Thymus (tissue), 11 donors: ENCODE results near the gene PPARGC1A. TPM values are rescaled to one million over a fixed set of nuclear protein-coding genes. Genes with fewer than 3 reads are reported as not detected.

Experiments
- DNase-seq, 9 donors: peaks; one replicate each; pipeline ENCODE4 v3.0.0-alpha.2; 2013; ENCODE audit warnings: low spot score in 9 of 9, low read depth in 6 of 9, missing footprints in 1 of 9
- H3K27ac ChIP-seq, 2 donors: one replicate each; pipeline ENCODE4 v1.5.1; 2013; ENCODE audit warnings: control low read depth in 1 of 2, low read depth in 1 of 2, low read length in 1 of 2, mild to moderate bottlenecking in 1 of 2, moderate library complexity in 1 of 2
- H3K27me3 ChIP-seq, 2 donors: one replicate each; pipeline ENCODE4 v1.5.1; 2013; ENCODE audit warnings: low read length in 1 of 2; ENCODE audit not compliant: control insufficient read depth in 2 of 2, insufficient read depth in 1 of 2
- H3K36me3 ChIP-seq, 2 donors: one replicate each; pipeline ENCODE4 v1.5.1; 2013; ENCODE audit warnings: low read length in 1 of 2, mild to moderate bottlenecking in 1 of 2, moderate library complexity in 1 of 2; ENCODE audit not compliant: control insufficient read depth in 2 of 2, insufficient read depth in 2 of 2
- H3K4me1 ChIP-seq, 2 donors: one replicate each; pipeline ENCODE4 v1.5.1; 2013; ENCODE audit warnings: low read length in 2 of 2; ENCODE audit not compliant: control insufficient read depth in 2 of 2, insufficient read depth in 2 of 2
- H3K4me3 ChIP-seq, 2 donors: one replicate each; pipeline ENCODE4 v1.5.1; 2013; ENCODE audit warnings: low read length in 2 of 2, control low read depth in 1 of 2, mild to moderate bottlenecking in 1 of 2
- H3K9me3 ChIP-seq, 2 donors: one replicate each; pipeline ENCODE4 v1.5.1; 2013; ENCODE audit warnings: low read length in 1 of 2, mild to moderate bottlenecking in 1 of 2; ENCODE audit not compliant: control insufficient read depth in 2 of 2, insufficient read depth in 1 of 2
- WGBS: extraction: QIAGEN DNeasy Blood & Tissue Kit; methylation state at CpG from one replicate; pipeline ENCODE4 v1.1.7; 2013; 5-methylcytosine and 5-hydroxymethylcytosine counted together
- polyA plus RNA-seq: library from polyadenylated mRNA; stranded (reverse); fragments of 200-250 nt; gene quantifications from one replicate; pipeline ENCODE4 v1.2.3, GENCODE V29; 2013
- total RNA-seq: library from RNA; stranded (reverse); fragments of 120-200 nt; gene quantifications from one replicate; pipeline ENCODE4 v1.2.4, GENCODE V29; 2013
- donor health status: healthy.

The PPARGC1A gene
- total and polyA plus RNA-seq, 2 donors: 1.4 to 3.1 TPM

DNA sequence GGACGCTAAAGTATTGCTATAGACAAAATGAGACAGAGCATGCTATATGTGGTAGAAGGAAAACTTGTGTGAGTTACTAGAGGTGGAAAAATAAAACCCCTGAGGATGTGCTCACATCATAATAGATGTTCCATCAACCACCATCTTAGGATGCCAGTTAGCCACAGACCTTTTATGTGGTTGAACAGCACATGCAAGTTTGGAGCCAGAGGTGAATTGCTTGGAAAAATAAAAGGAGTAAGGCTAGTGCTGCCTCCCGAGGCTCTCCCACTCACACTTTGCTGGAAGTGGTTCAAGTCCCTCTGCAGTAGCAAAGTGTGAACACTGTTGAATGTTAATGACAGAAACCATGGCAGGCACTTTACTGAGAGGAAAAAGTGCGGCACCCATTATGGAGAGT, 39.4 kb upstream of the PPARGC1A start:
- no peaks in the 10 kb centered on the region for H3K36me3 ChIP-seq
- WGBS: 92% methylated on average over 3 of the region's 3 CpGs
- H3K27me3 ChIP-seq: no peaks in the 10 kb centered on the region
- H3K4me1 ChIP-seq: no peaks in the 10 kb centered on the region
- no peaks in the 10 kb centered on the region for H3K9me3 ChIP-seq
- no peak for DNase-seq
- no peak overlapping the region for H3K27ac ChIP-seq
- H3K4me3 ChIP-seq: no peak overlapping the region

- Histone ChIP-seq H3K4me1 (no peaks in the 10 kb centered on the region), H3K27me3 (no peaks in the 10 kb centered on the region), H3K27ac (no peak overlapping the region), H3K9me3 (no peaks in the 10 kb centered on the region), H3K4me3 (no peak overlapping the region), H3K36me3 (no peaks in the 10 kb centered on the region)
- 94% methylated on average over 4 of the region's 4 CpGs for WGBS
- peak in 1 of 9 donors; percentile 8 for DNase-seq
These were observed 34.7 kb upstream of the PPARGC1A start for GRCh38 chr4:23924556-23924955.

DNA sequence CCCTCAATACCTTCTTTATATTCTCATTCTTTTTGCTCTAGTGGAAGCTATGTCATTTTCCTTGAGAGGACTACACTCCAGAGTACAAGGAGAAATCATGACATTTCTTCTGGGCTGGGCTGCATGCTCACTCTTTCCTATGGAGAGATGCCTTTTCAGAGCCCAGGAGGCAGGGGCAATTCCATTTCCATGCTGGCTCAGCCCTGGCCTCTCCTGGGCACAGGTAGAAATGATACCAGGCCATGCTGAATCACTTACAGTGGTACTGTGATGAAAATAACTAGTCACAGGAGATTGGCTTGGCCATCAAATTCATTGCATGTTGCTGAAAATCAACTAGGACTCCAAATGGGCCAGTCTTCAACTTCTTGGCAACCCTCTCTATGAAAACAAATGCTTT, 34.0 kb upstream of the PPARGC1A start:
- H3K4me1 ChIP-seq: no peaks in the 10 kb centered on the region
- no peaks in the 10 kb centered on the region for H3K9me3 ChIP-seq
- H3K27ac ChIP-seq: no peak overlapping the region

DNA sequence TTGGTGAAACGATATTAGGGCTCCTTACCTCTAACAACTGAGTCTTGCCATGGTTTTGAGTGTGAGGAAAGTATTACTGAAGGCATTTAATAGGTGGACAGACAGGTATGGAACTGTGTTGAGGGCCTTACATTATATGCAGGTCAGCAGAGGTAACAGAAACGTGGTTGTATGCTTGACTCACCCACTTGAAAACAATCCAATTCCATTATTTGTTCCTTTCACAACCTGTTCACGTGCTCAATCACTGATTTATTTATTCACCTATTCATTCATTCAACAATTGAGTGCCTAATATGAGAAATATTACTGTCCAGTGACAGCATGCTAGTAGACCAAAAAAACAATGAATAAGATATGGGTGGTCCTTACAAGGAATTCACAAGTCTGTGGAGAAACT, 33.3 kb upstream of the PPARGC1A start:
- no peak for DNase-seq
- WGBS: 79% methylated on average over 3 of the region's 3 CpGs
- Histone ChIP-seq H3K4me1 (no peaks in the 10 kb centered on the region), H3K36me3 (no peaks in the 10 kb centered on the region), H3K4me3 (no peak overlapping the region), H3K9me3 (no peaks in the 10 kb centered on the region), H3K27me3 (no peaks in the 10 kb centered on the region), H3K27ac (no peak overlapping the region)

More for the DNA sequence above, 34.0 kb upstream of the PPARGC1A start:
- H3K36me3 ChIP-seq: no peaks in the 10 kb centered on the region
- DNase-seq: no peak
- H3K27me3 ChIP-seq: no peaks in the 10 kb centered on the region
- H3K4me3 ChIP-seq: no peak overlapping the region

DNA sequence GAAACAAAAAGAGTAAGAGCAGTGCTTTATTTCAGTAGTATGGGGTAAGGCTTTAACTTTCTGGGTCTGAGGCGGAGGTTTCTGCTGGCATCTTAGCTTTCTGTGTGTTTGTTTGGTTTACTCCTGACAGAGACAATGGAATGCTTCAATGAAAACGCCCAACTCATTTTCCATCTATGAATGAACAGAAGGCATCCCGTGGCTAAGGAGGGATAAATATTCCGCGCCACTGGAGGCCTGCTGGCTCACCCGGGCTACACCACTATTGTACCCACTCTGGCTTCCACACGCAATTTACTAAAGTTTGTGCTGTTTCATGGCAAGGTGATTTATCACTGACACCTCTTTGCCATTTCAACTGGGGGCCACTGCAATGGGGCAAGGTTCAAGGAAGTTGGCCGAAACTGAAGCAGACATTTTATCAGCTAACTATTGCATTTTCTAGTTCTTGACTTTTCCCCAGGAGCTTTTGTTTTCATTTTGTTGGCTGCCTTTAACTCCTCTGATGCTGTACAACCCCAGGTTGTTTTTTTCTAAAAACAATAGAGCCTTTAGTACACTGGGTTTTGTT, 32.8 kb upstream of the PPARGC1A start:
- H3K27me3 ChIP-seq: no peaks in the 10 kb centered on the region
- H3K9me3 ChIP-seq: no peaks in the 10 kb centered on the region
- 95% methylated on average over 8 of the region's 8 CpGs for WGBS
- no peak overlapping the region for H3K27ac ChIP-seq
- no peaks in the 10 kb centered on the region for H3K36me3 ChIP-seq
- H3K4me1 ChIP-seq: no peaks in the 10 kb centered on the region
- DNase-seq: no peak
- no peak overlapping the region for H3K4me3 ChIP-seq

DNA sequence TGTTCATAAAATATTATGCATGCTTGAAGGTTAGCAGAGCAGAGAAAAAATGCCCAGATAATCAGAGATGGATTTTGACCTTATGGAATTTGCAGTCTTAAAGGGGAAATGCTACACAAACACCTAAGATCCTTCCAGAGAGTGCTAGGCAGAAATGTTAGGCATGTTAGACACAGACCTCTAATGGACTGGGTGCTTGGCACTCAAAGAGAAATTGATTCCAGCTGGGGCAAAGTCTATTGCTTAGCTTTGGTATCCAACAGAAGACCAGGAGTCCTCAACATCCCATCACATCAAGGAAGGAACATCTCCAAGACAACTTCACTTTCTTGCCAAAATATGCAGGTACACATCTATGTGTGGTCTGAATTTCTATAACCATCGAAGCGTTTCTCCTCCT, 32.2 kb upstream of the PPARGC1A start:
- 94% methylated on average over 2 of the region's 2 CpGs for WGBS
- Histone ChIP-seq H3K27me3 (no peaks in the 10 kb centered on the region), H3K27ac (no peak overlapping the region), H3K36me3 (no peaks in the 10 kb centered on the region), H3K4me1 (no peaks in the 10 kb centered on the region), H3K4me3 (no peak overlapping the region), H3K9me3 (no peaks in the 10 kb centered on the region)
- DNase-seq: no peak

DNA sequence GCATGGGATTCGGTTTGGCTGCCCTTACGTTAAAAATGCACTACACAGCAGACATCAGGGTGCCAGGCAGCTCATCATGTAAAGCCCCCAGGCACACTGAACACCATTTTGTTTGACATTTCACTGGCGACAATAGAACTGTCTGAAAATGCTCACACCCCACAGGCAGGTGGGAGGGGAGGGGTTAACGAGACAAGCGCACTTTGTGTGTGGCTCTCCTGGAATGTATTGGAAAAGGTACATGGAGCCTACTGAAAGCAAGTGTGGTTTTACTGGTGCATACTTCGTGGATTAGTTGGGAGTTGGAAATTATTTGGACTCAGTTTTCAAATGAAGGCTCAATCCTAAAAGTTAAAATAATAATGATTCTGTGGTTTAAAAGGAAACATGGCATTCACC, 31.6 kb upstream of the PPARGC1A start:
- no peak overlapping the region for H3K4me3 ChIP-seq
- H3K27ac ChIP-seq: no peak overlapping the region
- H3K36me3 ChIP-seq: no peaks in the 10 kb centered on the region
- DNase-seq: no peak
- no peaks in the 10 kb centered on the region for H3K4me1 ChIP-seq
- 90% methylated on average over 6 of the region's 6 CpGs for WGBS
- no peaks in the 10 kb centered on the region for H3K9me3 ChIP-seq
- H3K27me3 ChIP-seq: no peaks in the 10 kb centered on the region

- Histone ChIP-seq H3K27ac (no peak overlapping the region), H3K9me3 (no peaks in the 10 kb centered on the region), H3K4me1 (no peaks in the 10 kb centered on the region), H3K27me3 (no peaks in the 10 kb centered on the region), H3K36me3 (no peaks in the 10 kb centered on the region), H3K4me3 (no peak overlapping the region)
- WGBS: 86% methylated on average over 13 of the region's 13 CpGs
- DNase-seq: no peak
These were observed 31.0 kb upstream of the PPARGC1A start for GRCh38 chr4:23920716-23921446.

DNA sequence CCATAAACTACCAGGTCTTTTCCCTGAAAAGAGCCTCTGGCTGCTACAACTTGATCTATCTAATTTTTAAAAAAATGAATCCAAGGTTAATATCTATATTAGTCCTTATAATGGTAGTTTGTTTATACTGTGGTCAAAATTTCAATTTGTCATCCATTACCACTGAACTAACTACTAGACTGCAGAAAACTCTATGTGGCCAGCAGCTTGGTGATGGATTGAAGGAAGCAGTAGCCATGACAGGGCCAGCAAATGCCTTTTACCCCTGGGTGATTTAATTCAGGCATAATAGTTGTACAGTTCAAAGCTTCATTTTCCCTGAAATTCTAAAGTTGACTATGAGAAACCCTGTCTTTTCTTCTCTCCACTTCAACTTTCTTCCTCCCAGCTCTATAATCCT, 30.4 kb upstream of the PPARGC1A start:
- H3K27ac ChIP-seq: no peak overlapping the region
- no peak for DNase-seq
- no peaks in the 10 kb centered on the region for H3K36me3 ChIP-seq
- no peaks in the 10 kb centered on the region for H3K9me3 ChIP-seq
- no peak overlapping the region for H3K4me3 ChIP-seq
- no peaks in the 10 kb centered on the region for H3K4me1 ChIP-seq
- no peaks in the 10 kb centered on the region for H3K27me3 ChIP-seq
